Nephron progenitor cell (in vitro differentiated cells): ENCODE data around the gene GTSE1.

ENCODE experiments used
- DNase-seq: peaks from one replicate; pipeline ENCODE4 v3.0.0; 2021
- H3K27ac Mint-ChIP-seq: 2 replicates; pipeline ENCODE4 v1.8.0; 2021; ENCODE audit warnings: mild to moderate bottlenecking, moderate library complexity, mixed read lengths
- H3K27me3 Mint-ChIP-seq: 2 replicates; pipeline ENCODE4 v1.8.0; 2021; ENCODE audit warnings: mild to moderate bottlenecking, low read depth, mixed read lengths; ENCODE audit not compliant: poor library complexity
- H3K36me3 Mint-ChIP-seq: 2 replicates; pipeline ENCODE4 v1.8.0; 2021; ENCODE audit warnings: low read depth, mixed read lengths
- H3K4me1 Mint-ChIP-seq: 2 replicates; pipeline ENCODE4 v1.8.0; 2021; ENCODE audit warnings: mixed read lengths
- H3K4me3 Mint-ChIP-seq: 2 replicates; pipeline ENCODE4 v1.8.0; 2021; ENCODE audit warnings: mild to moderate bottlenecking, moderate library complexity, mixed read lengths
- H3K9me3 Mint-ChIP-seq: 2 replicates; pipeline ENCODE4 v1.8.0; 2021; ENCODE audit warnings: mild to moderate bottlenecking, moderate library complexity, mixed read lengths
- TF ChIP-seq, protein P1 (sequence below): fragments of 200-600 bp; sonication (generic); IDR thresholded peaks from 2 replicates; pipeline ENCODE4 v1.5.0; 2021; ENCODE audit warnings: antibody characterized with exemption

GTSE1 gene

DNA sequence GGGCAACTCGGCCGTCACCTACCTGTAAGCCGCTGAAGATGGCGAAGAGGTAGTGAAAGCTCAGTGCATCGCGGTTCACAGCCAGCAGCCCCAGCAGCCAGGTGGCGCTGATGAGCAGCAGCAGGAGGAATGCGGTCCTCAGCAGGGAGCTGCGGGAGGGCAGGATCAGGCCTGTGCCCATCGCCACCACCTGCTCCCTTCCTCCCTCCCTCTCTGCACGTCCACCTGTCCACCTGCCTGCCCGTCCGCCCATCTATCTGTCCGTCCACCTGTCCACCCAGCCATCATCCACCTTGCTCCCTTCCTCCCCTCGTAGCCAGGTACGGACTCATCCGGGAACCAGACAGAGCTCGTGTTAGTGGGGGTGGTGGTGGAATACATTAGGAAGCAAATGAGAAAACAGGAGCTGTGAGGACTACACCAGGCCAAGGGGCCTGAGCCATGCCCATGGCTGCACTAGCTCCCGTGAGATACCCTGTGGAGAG, 71.1 kb downstream of the GTSE1 start:
- H3K27me3 Mint-ChIP-seq: no peaks in the 10 kb centered on the region
- no peak overlapping the region for H3K27ac Mint-ChIP-seq
- no peaks in the 10 kb centered on the region for H3K9me3 Mint-ChIP-seq
- H3K4me1 Mint-ChIP-seq: peaks cover 9% of the 10 kb centered on the region
- peak; percentile 79 for DNase-seq
- no peaks in the 10 kb centered on the region for H3K36me3 Mint-ChIP-seq
- TF ChIP-seq, protein P1, sequence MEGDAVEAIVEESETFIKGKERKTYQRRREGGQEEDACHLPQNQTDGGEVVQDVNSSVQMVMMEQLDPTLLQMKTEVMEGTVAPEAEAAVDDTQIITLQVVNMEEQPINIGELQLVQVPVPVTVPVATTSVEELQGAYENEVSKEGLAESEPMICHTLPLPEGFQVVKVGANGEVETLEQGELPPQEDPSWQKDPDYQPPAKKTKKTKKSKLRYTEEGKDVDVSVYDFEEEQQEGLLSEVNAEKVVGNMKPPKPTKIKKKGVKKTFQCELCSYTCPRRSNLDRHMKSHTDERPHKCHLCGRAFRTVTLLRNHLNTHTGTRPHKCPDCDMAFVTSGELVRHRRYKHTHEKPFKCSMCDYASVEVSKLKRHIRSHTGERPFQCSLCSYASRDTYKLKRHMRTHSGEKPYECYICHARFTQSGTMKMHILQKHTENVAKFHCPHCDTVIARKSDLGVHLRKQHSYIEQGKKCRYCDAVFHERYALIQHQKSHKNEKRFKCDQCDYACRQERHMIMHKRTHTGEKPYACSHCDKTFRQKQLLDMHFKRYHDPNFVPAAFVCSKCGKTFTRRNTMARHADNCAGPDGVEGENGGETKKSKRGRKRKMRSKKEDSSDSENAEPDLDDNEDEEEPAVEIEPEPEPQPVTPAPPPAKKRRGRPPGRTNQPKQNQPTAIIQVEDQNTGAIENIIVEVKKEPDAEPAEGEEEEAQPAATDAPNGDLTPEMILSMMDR: peak; percentile 76
- no peak overlapping the region for H3K4me3 Mint-ChIP-seq

DNA sequence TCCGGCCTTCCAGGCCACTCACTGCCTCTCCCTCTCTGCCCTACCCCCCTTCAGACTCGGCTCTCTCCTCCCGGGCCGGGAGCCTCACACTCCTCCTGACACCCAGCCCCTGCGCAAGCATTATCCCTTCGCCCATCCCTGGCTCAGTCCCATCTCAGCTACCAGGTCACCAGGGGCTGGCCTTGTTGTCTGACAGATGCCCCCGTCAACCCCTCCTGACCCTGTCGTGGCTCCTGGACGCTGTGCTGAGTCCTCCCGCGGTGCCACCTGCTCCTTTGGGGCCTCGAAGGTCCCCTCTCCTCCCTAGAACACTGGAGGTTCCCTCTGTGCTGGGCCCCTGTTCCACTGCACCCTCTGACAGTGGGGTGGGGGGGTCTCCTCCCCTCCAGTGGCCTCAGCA, 71.8 kb downstream of the GTSE1 start:
- Mint-ChIP-seq H3K27ac (no peak overlapping the region), H3K4me3 (no peak overlapping the region), H3K4me1 (peaks cover 9% of the 10 kb centered on the region), H3K27me3 (no peaks in the 10 kb centered on the region), H3K9me3 (no peaks in the 10 kb centered on the region), H3K36me3 (no peaks in the 10 kb centered on the region)
- no peak for DNase-seq
- TF ChIP-seq, protein P1: no peak

DNA sequence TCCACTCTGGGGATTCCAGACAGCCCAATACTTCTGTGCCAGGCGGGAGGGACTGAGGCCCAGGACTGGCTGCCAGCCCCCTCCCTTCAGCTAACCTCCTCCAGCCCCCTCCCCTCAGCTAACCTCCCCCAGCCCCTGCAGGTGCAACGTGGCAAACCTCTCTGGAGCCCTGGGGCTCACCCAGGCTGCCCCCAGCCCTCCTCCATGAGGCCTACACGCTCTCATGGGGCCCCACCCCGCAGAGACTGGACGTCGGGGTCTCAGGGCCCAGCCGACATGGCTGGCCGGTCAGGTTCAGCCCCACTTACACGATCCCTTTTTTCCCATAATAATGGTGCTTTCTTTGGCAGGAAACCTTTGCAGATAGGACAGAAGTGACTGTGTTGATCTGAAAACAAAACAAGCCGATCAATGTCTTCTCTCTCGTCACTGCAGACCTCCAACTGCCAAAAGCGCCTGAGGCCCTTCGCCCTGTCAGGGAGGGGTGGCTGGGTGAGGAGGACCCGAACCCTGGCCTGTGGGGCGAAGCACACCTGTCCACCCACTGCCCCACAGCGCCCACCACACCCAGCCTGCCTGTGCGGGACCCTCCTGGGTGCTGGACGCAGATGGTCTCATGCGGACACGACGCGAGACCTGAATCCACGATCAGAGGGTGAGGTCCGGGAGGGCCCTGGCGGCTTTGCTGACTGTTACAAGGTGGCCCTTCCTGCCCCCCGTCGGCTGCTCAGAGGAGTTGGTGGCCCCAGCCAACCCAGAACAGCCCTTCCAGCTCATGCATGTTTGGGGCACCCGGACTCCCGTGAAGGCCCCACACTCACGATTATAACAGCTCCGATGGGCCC, 72.4 kb downstream of the GTSE1 start:
- Mint-ChIP-seq H3K27ac (no peak overlapping the region), H3K27me3 (no peaks in the 10 kb centered on the region), H3K9me3 (peaks cover 2% of the 10 kb centered on the region), H3K36me3 (peaks cover 2% of the 10 kb centered on the region), H3K4me3 (no peak overlapping the region), H3K4me1 (peaks cover 15% of the 10 kb centered on the region)
- TF ChIP-seq, protein P1: no peak
- no peak for DNase-seq

DNA sequence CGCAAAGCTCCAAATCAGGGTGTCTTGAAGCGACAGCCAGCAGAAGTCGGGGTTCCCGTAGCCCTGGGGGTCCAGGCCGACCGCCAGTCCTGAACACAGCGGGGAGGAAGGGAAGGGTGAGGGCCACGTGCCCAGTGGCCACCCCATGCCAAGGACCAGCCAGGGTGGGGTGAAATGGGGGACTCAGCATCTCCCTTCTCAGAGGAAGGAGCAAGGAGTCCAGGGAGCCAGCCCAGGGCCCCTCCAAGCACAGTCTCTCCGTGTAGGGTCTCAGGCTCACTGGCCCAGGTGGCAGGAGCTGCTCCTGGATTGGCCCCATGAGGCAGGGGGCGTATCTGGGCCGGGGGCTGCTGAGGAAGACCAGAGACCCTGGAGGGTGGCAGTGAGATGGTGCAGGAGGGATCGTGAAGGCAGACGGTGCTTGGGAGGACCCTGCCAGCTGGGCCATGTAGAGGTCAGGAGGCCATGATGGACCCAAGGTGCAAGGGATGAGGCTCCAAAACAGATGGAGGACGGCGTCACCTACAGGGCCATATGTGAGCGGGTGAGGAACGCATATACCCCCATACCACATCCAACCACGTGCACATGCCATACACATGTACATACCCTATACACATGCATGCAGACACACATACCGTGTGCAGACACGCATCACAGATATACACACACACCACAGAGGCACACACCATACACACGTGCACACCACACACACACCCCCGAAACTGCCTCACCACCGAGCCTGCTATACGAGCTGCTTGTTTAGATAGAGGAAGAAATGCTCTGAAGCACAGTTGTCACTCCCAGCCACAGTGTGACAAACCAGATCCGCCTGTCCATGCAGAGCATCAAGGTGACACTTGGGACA, 73.3 kb downstream of the GTSE1 start:
- TF ChIP-seq, protein P1: no peak
- H3K4me3 Mint-ChIP-seq: no peak overlapping the region
- no peaks in the 10 kb centered on the region for H3K27me3 Mint-ChIP-seq
- H3K4me1 Mint-ChIP-seq: peaks cover 19% of the 10 kb centered on the region
- peaks cover 6% of the 10 kb centered on the region for H3K9me3 Mint-ChIP-seq
- H3K27ac Mint-ChIP-seq: no peak overlapping the region
- peaks cover 7% of the 10 kb centered on the region for H3K36me3 Mint-ChIP-seq
- no peak for DNase-seq

DNA sequence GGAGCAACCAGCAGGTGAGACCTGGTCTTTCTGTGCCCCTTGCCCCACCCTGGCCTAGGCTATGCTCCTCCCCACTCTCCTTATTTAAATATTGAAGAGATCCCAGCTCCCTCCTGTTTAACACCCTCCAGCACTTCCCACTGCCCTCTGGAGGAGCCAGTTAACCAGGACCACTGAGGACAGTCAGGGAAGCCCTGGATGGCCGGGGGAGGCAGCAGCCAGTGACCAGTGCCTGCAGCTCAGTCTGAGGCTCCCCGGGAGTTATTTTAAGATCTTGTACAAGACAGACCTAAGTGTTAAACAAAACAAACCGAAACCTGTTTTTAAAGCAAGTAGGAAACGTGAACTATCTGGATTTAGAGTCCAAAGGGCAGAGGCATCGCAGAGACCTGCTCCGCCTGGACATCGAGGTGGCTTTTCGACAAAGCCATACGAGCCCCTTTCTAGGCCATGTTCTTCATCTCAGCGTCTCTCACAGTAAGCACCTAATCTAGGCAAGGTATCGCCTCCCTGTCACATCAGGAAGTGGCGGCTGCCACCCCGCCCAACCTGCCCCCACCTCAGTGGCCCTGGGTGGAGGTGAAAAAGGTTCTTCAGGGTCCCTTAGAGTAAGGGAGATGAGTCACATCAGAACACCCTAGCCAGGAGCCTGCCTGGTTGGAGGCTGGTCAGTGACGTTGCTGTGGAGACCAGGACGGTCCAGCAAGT, 74.1 kb downstream of the GTSE1 start:
- H3K27me3 Mint-ChIP-seq: no peaks in the 10 kb centered on the region
- peaks cover 15% of the 10 kb centered on the region for H3K36me3 Mint-ChIP-seq
- no peak for DNase-seq
- TF ChIP-seq, protein P1: no peak
- H3K27ac Mint-ChIP-seq: no peak overlapping the region
- H3K9me3 Mint-ChIP-seq: peaks cover 13% of the 10 kb centered on the region
- H3K4me3 Mint-ChIP-seq: no peak overlapping the region
- peaks cover 25% of the 10 kb centered on the region for H3K4me1 Mint-ChIP-seq
